HepG2 (cell line): ENCODE measurements around the gene BBOF1. TPM values are rescaled to one million over a fixed set of nuclear protein-coding genes. Genes with fewer than 3 reads are reported as not detected.

ENCODE experiments used
- ATAC-seq: fragments of 200-7000 bp; cut with Tn5 transposase; 3 replicates; pipeline ENCODE4 v1.9.1; 2020; ENCODE audit warnings: mild to moderate bottlenecking, moderate library complexity
- BruUV-seq: library from RNA; stranded (reverse); fragments of 400-500 nt; replicated peaks from 2 replicates; lab custom pipeline; 2021; lab: Mats Ljungman, UMichigan
- CTCF ChIA-PET: fragments of 300-600 bp; formaldehyde crosslinking; extraction: SDS; loops from one replicate; lab custom pipeline; 2021; ENCODE audit warnings: low total read pairs, inconsistent platforms, low intra/inter-chr PET ratio; lab: Yijun Ruan, JAX
- POLR2A ChIA-PET: fragments of 350-600 bp; sonication (Branson Sonifier 250); formaldehyde crosslinking; loops from one replicate; lab custom pipeline; 2020; ENCODE audit warnings: antibody characterized with exemption, inconsistent platforms; lab: Yijun Ruan, JAX
- DNase-seq: peaks from one replicate; pipeline ENCODE4 v3.0.0-alpha.2; 2015; ENCODE audit warnings: low spot score
- FAIRE-seq: peaks from 3 replicates; lab custom pipeline; 2011; peaks lifted over from hg19 to GRCh38; lab: Jason Lieb, UNC
- H2AFZ ChIP-seq: one replicate; pipeline ENCODE4 v1.6.1; 2011; ENCODE audit warnings: low read length, inconsistent platforms
- H3K27ac ChIP-seq: fragments of 300-600 bp; 3 replicates; pipeline ENCODE4 v1.8.0; 2011; ENCODE audit warnings: mixed run types, mild to moderate bottlenecking, mixed read lengths, low read length, inconsistent platforms; ENCODE audit not compliant: insufficient read depth; ENCODE audit errors: extremely low read length
- H3K27me3 ChIP-seq, 2 experiments: fragments of 200-600 bp in 1 of 2; 2 replicates in 1 of 2; 3 replicates in 1 of 2; pipeline versions ENCODE4 v1.6.0 to v1.8.0; 2011; ENCODE audit warnings: low read length in 2 of 2, mild to moderate bottlenecking in 2 of 2, moderate library complexity in 2 of 2, inconsistent platforms in 1 of 2; ENCODE audit not compliant: insufficient read depth in 2 of 2, control insufficient read depth in 1 of 2
- H3K36me3 ChIP-seq, 2 experiments: fragments of 200-600 bp in 1 of 2; replicated peaks in 1 of 2; 2 replicates in 1 of 2; 3 replicates in 1 of 2; pipeline versions ENCODE4 v1.5.1 to v1.8.0; 2011; ENCODE audit warnings: low read length in 2 of 2, inconsistent platforms in 1 of 2; ENCODE audit not compliant: insufficient read depth in 2 of 2, control insufficient read depth in 1 of 2
- H3K4me1 ChIP-seq: 2 replicates; pipeline ENCODE4 v1.5.1; 2012; ENCODE audit warnings: low read length, inconsistent platforms; ENCODE audit not compliant: insufficient read depth
- H3K4me2 ChIP-seq: 2 replicates; pipeline ENCODE4 v1.6.0; 2011; ENCODE audit warnings: low read depth, low read length, inconsistent platforms
- H3K4me3 ChIP-seq, 3 experiments: fragments of 200-600 bp in 1 of 3; sonication (generic), shearing (Covaris generic) in 1 of 3; replicated peaks in 1 of 3; 2 replicates each; pipeline ENCODE4 v1.5.1; 2011 to 2016; ENCODE audit warnings: low read length in 3 of 3, inconsistent platforms in 2 of 3, low read depth in 2 of 3, mild to moderate bottlenecking in 2 of 3, control low read depth in 1 of 3, mixed read lengths in 1 of 3; ENCODE audit not compliant: insufficient read depth in 1 of 3
- H3K79me2 ChIP-seq: one replicate; pipeline ENCODE4 v1.6.1; 2011; ENCODE audit warnings: low read length, inconsistent platforms; ENCODE audit not compliant: insufficient read depth
- H3K9ac ChIP-seq: 2 replicates; pipeline ENCODE4 v1.6.0; 2011; ENCODE audit warnings: mild to moderate bottlenecking, low read depth, low read length, inconsistent platforms; ENCODE audit not compliant: insufficient read depth
- H3K9me3 ChIP-seq: 2 replicates; pipeline ENCODE4 v1.5.1; 2012; ENCODE audit warnings: mild to moderate bottlenecking, low read length
- H4K20me1 ChIP-seq: 2 replicates; pipeline ENCODE4 v1.6.0; 2011; ENCODE audit warnings: inconsistent platforms, mild to moderate bottlenecking, low read length, moderate library complexity; ENCODE audit not compliant: insufficient read depth
- ARNT2 ChIP-seq: sonication (generic); formaldehyde crosslinking; IDR thresholded peaks from 2 replicates; pipeline ENCODE4 v1.8.0; 2022; ENCODE audit warnings: mild to moderate bottlenecking, low read depth, missing genetic modification reagents, moderate library complexity
- CBX2 ChIP-seq, 2 experiments: fragments of 200-600 bp in 1 of 2; sonication (generic); formaldehyde crosslinking in 1 of 2; IDR thresholded peaks; 2 replicates each; pipeline versions ENCODE4 v1.7.0 to v1.8.1; 2018 to 2022; ENCODE audit warnings: low read depth in 2 of 2, low read length in 1 of 2, mild to moderate bottlenecking in 1 of 2, missing genetic modification reagents in 1 of 2
- EED ChIP-seq: sonication (generic); formaldehyde crosslinking; IDR thresholded peaks from 2 replicates; pipeline ENCODE4 v1.5.0; 2020; ENCODE audit warnings: mild to moderate bottlenecking, missing genetic modification reagents
- ISL2 ChIP-seq: sonication (generic); formaldehyde crosslinking; IDR thresholded peaks from 2 replicates; pipeline ENCODE4 v1.5.0; 2020; ENCODE audit warnings: missing genetic modification reagents
- SMARCE1 ChIP-seq: fragments of 450-650 bp; IDR thresholded peaks from 2 replicates; pipeline ENCODE4 v1.6.1; 2017; ENCODE audit warnings: borderline replicate concordance
- SP1 ChIP-seq, 2 experiments: fragments of 450-650 bp in 1 of 2; sonication (generic) in 1 of 2; formaldehyde crosslinking in 1 of 2; IDR thresholded peaks; 2 replicates each; pipeline versions ENCODE4 v1.4.0 to v1.6.1; 2016 to 2020; ENCODE audit warnings: missing genetic modification reagents in 1 of 2
- TBL1XR1 ChIP-seq: fragments of 150-350 bp; IDR thresholded peaks from 2 replicates; pipeline ENCODE4 v1.6.1; 2014; ENCODE audit warnings: borderline replicate concordance, low read length; ENCODE audit not compliant: partially characterized antibody
- ZBTB3 ChIP-seq: sonication (generic); formaldehyde crosslinking; IDR thresholded peaks from 2 replicates; pipeline ENCODE4 v1.4.0; 2020; ENCODE audit warnings: low read depth, mild to moderate bottlenecking, moderate library complexity, missing genetic modification reagents, borderline replicate concordance
- ZBTB7A ChIP-seq: sonication (generic); formaldehyde crosslinking; IDR thresholded peaks from 2 replicates; pipeline ENCODE4 v1.8.0; 2022; ENCODE audit warnings: mild to moderate bottlenecking, missing genetic modification reagents
- ZNF33B ChIP-seq: sonication (generic); formaldehyde crosslinking; IDR thresholded peaks from 2 replicates; pipeline ENCODE4 v1.5.1; 2020; ENCODE audit warnings: mild to moderate bottlenecking, missing genetic modification reagents
- ZNF556 ChIP-seq: sonication (generic); formaldehyde crosslinking; IDR thresholded peaks from 2 replicates; pipeline ENCODE4 v1.4.0; 2020; ENCODE audit warnings: mild to moderate bottlenecking, missing genetic modification reagents, borderline replicate concordance
- WGBS: methylation state at CpG from one replicate; pipeline ENCODE4 v1.1.6; 2017; ENCODE audit warnings: low lambda C conversion rate; 5-methylcytosine and 5-hydroxymethylcytosine counted together
- in situ Hi-C: cut with HindIII; loops from 2 replicates; pipeline ENCODE4 v1.10.0; 2017; ENCODE audit warnings: low pct_unique_long_range_greater_than_20kb; ENCODE audit not compliant: extremely low pct_ligation_motif_present
- intact Hi-C: fragments of 100-400 bp; cut with micrococcal nuclease; formaldehyde crosslinking; loops from one replicate; pipeline ENCODE4 v1.10.0; 2022; ENCODE audit not compliant: unreplicated experiment
- polyA plus RNA-seq, 8 experiments: library from polyadenylated mRNA; depleted of rRNA in 3 of 8; stranded (reverse) in 7 of 8; unstranded in 1 of 8; fragments of >200 nt; fragmentation: Illumina TruSeq in 4 of 8; extraction: Trizol in 4 of 8; gene quantifications; 2 replicates each; pipeline versions ENCODE4 v1.2.1 to v1.2.3, GENCODE V29; 2011 to 2016; ENCODE audit warnings: low read depth in 4 of 8, missing spikeins in 1 of 8, mixed read lengths in 1 of 8; ENCODE audit not compliant: insufficient read depth in 1 of 8
- total RNA-seq, 5 experiments: library from RNA; depleted of rRNA; stranded (reverse); fragments of >200 nt; fragmentation: Illumina TruSeq; extraction: Trizol; gene quantifications; 2 replicates each; pipeline ENCODE4 v1.2.3, GENCODE V29; 2016; ENCODE audit warnings: low read depth in 1 of 5

Gene BBOF1
- total and polyA plus RNA-seq, 2 of the 13 experiments (the other 11 are each of a cell fraction or from before 2014, with no cell fraction given), result 1.6 to 2.3 TPM

DNA sequence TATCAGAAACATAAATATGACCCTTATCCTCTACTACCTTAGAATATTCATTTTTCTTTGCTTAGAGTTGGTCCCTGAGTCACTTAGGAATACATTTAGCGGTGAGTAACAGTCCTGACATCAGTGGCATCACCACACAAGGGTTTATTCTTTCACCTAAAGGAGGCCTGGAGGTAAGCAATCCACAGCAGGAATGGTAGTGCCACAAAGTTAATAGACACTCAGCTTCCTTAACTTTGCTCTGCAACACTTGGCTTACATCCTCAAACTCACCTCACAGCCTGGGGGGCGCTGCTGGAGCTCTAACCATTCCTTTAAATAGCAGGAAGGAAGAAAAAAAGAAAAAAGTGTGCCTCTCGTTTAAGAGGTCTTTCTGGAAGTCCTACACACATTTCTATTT lies 29.1 kb downstream of the BBOF1 start:
- Histone ChIP-seq H3K27me3 (no peaks in the 10 kb centered on the region), H3K9me3 (no peaks in the 10 kb centered on the region), H3K27ac (no peak overlapping the region), H3K9ac (no peak overlapping the region), H3K4me2 (no peak overlapping the region), H2AFZ (no peak overlapping the region), H3K4me1 (peaks cover 8% of the 10 kb centered on the region), H3K4me3 (no peak overlapping the region), H3K36me3 (no peaks in the 10 kb centered on the region), H4K20me1 (no peaks in the 10 kb centered on the region), H3K79me2 (no peaks in the 10 kb centered on the region)
- no peak for DNase-seq
- CTCF ChIA-PET, result no interaction called here
- BruUV-seq, result no TSS peak
- intact Hi-C loops, result no loop called here
- TF ChIP-seq ARNT2 (CRISPR knock-in tag) (no peak), ZBTB7A (CRISPR knock-in tag) (no peak)
- ATAC-seq, result no peak
- POLR2A ChIA-PET, result no interaction called here
- in situ Hi-C loops, result loop anchor here (25.0 kb wide), 1 partner anchor 311 kb away; no protein-coding TSS in a partner anchor
- WGBS, result 66% methylated on average over 3 of the region's 3 CpGs
- no peak for FAIRE-seq

DNA sequence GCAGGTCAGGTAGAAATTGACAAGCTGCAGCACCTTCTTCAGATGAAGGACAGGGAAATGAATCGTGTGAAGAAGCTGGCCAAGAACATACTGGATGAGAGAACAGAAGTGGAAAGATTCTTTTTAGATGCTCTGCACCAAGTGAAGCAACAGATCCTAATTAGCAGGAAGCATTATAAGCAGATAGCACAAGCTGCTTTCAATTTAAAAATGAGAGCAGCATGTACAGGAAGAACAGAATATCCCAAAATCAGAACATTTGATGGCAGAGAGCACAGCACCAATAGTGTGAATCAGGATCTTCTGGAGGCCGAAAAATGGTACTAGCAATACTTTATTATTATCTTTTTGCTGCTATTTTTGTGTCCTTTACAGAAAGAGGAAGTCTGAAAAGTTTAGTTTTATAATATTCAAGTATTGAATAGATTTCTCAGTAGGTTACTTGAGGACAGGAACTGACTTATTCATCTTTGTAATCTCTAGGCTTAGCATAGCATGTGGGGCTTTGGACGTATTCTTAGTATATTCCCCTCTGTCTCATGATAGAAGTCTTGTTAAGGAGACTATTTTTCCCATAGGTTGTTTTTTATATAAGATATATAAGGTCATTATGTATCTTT lies 30.8 kb downstream of the BBOF1 start:
- no peak for ATAC-seq
- no peaks in the 10 kb centered on the region for H3K9me3 ChIP-seq
- no peaks in the 10 kb centered on the region for H3K36me3 ChIP-seq
- H3K4me1 ChIP-seq, result peaks cover 8% of the 10 kb centered on the region
- H2AFZ ChIP-seq, result no peak overlapping the region
- H4K20me1 ChIP-seq, result no peaks in the 10 kb centered on the region
- H3K27ac ChIP-seq, result no peak overlapping the region
- H3K79me2 ChIP-seq, result no peaks in the 10 kb centered on the region
- H3K27me3 ChIP-seq, result no peaks in the 10 kb centered on the region
- TF ChIP-seq TBL1XR1 (no peak), SP1 (IDR thresholded peaks at IDR 0.05) (no peak), SP1 (CRISPR knock-in tag; IDR thresholded peaks at IDR 0.05) (no peak), ZBTB3 (CRISPR knock-in tag) (no peak), EED (CRISPR knock-in tag) (no peak), ZNF33B (no peak), CBX2 (IDR thresholded peaks at IDR 0.05; ENCODE audit: low read depth, low read length) (no peak), CBX2 (CRISPR knock-in tag; IDR thresholded peaks at IDR 0.05; ENCODE audit: low read depth) (no peak), SMARCE1 (no peak), ISL2 (CRISPR knock-in tag) (no peak), ZNF556 (no peak)
- CTCF ChIA-PET, result no interaction called here
- BruUV-seq, result no TSS peak
- intact Hi-C loops, result no loop called here
- in situ Hi-C loops, result loop anchor here (25.0 kb wide), 1 partner anchor 313 kb away; no protein-coding TSS in a partner anchor
- no peak overlapping the region for H3K4me2 ChIP-seq
- 83% methylated on average over 3 of the region's 3 CpGs for WGBS
- POLR2A ChIA-PET, result no interaction called here
- no peak for FAIRE-seq
- H3K9ac ChIP-seq, result no peak overlapping the region
- H3K4me3 ChIP-seq, result no peak overlapping the region
- no peak for DNase-seq
